ENCODE results near the gene LRRC8D. TPM values are rescaled to one million over a fixed set of nuclear protein-coding genes. Genes with fewer than 3 reads are reported as not detected.

LRRC8D gene
- polyA plus RNA-seq, 4 donors = 13.0 to 36.7 (median 20.2) TPM

DNA sequence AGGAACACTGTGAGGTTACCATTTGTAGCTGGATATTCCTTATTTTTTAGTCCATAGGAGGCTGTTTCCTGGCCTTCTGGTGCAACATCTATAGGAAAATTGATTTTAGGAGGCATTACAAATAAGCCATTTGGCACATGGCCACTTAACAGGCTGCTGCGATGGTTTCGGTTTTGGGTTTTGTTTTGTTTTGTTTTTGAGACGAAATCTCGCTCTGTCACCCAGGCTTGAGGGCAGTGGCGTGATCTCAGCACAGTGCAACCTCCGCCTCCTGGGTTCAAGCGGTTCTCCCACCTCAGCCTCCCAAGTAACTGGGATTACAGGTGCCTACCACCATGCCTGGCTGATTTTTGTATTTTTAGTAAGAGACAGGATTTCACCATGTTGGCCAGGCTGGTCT, 20.1 kb upstream of the LRRC8D start:
- no peaks in the 10 kb centered on the region for H3K4me1 ChIP-seq (ENCODE audit: control insufficient read depth in 3 of 3, insufficient read depth in 2 of 3, low read depth in 1 of 3, low read length in 2 of 3)
- WGBS, 3 donors = 61 to 74% (median 72%) methylated on average over 7 of the region's 7 CpGs
- no peaks in the 10 kb centered on the region for H3K9me3 ChIP-seq (ENCODE audit: control insufficient read depth in 2 of 2, insufficient read depth in 1 of 2, low read depth in 1 of 2, low read length in 1 of 2)
- FAIRE-seq = no peak
- H3K36me3 ChIP-seq (ENCODE audit: control insufficient read depth in 3 of 3, insufficient read depth in 2 of 3, low read depth in 1 of 3, low read length in 3 of 3) = no peaks in the 10 kb centered on the region
- no peak for DNase-seq
- no peak overlapping the region for H3K4me3 ChIP-seq (ENCODE audit: low read depth in 1 of 3, low read length in 3 of 3)
- no peak overlapping the region for H3K27ac ChIP-seq (ENCODE audit: low read depth in 1 of 3, low read length in 2 of 3)
- no peaks in the 10 kb centered on the region for H3K27me3 ChIP-seq (ENCODE audit: control insufficient read depth in 3 of 3, insufficient read depth in 3 of 3, low read length in 3 of 3)

DNA sequence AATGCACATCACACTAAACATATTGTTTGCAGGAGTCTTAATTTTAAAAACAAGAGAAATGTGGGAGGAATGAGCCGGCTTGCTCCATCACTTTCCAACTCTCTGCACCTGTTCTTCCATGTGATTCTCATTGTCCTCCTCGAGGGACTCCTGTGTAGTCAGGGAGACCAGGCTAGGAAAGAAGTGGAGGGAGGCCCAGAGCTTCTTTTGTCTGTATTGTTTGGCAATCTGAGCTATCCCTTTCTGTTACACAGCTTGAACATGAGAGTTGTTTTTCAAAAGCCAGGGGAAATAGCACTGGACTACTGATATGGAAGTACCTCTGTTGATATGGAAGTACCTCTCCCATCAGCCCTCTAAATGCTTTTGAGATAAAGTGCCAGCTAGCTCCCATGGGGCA, 18.8 kb upstream of the LRRC8D start:
- FAIRE-seq (no peak), DNase-seq (no peak)
- Histone ChIP-seq H3K27me3 (ENCODE audit: control insufficient read depth in 3 of 3, insufficient read depth in 3 of 3, low read length in 3 of 3) (no peaks in the 10 kb centered on the region), H3K9me3 (ENCODE audit: control insufficient read depth in 2 of 2, insufficient read depth in 1 of 2, low read depth in 1 of 2, low read length in 1 of 2) (no peaks in the 10 kb centered on the region), H3K36me3 (ENCODE audit: control insufficient read depth in 3 of 3, insufficient read depth in 2 of 3, low read depth in 1 of 3, low read length in 3 of 3) (no peaks in the 10 kb centered on the region), H3K4me3 (ENCODE audit: low read depth in 1 of 3, low read length in 3 of 3) (no peak overlapping the region), H3K4me1 (ENCODE audit: control insufficient read depth in 3 of 3, insufficient read depth in 2 of 3, low read depth in 1 of 3, low read length in 2 of 3) (no peaks in the 10 kb centered on the region), H3K27ac (ENCODE audit: low read depth in 1 of 3, low read length in 2 of 3) (no peak overlapping the region)
- 68 to 73% (median 73%) methylated on average over 2 of the region's 2 CpGs for WGBS, 3 donors

DNA sequence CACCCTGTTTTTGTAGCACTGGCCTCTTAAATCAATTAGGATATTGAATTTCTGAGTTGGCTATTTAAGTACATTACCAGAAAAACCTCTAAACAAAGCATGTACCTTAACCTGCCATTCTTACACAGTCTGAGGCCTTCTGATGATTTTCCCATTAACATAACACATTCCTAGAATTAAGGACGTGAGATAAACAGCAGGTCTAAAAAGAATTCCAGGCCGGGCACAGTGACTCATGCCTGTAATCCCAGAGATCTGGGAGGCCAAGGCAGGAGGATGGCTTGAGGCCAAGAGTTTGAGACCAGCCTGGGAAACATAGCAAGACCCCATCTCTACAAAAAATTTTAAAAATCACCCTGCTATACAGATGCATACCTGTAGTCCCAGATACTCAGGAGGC, 18.0 kb upstream of the LRRC8D start:
- Histone ChIP-seq H3K36me3 (ENCODE audit: control insufficient read depth in 3 of 3, insufficient read depth in 2 of 3, low read depth in 1 of 3, low read length in 3 of 3) (no peaks in the 10 kb centered on the region), H3K9me3 (ENCODE audit: control insufficient read depth in 2 of 2, insufficient read depth in 1 of 2, low read depth in 1 of 2, low read length in 1 of 2) (no peaks in the 10 kb centered on the region), H3K27me3 (ENCODE audit: control insufficient read depth in 3 of 3, insufficient read depth in 3 of 3, low read length in 3 of 3) (no peaks in the 10 kb centered on the region), H3K27ac (ENCODE audit: low read depth in 1 of 3, low read length in 2 of 3) (no peak overlapping the region), H3K4me3 (ENCODE audit: low read depth in 1 of 3, low read length in 3 of 3) (no peak overlapping the region), H3K4me1 (ENCODE audit: control insufficient read depth in 3 of 3, insufficient read depth in 2 of 3, low read depth in 1 of 3, low read length in 2 of 3) (no peaks in the 10 kb centered on the region)
- DNase-seq (no peak), FAIRE-seq (no peak)
- WGBS, 3 donors = 37 to 52% (median 46%) methylated on average over 2 of the region's 2 CpGs

DNA sequence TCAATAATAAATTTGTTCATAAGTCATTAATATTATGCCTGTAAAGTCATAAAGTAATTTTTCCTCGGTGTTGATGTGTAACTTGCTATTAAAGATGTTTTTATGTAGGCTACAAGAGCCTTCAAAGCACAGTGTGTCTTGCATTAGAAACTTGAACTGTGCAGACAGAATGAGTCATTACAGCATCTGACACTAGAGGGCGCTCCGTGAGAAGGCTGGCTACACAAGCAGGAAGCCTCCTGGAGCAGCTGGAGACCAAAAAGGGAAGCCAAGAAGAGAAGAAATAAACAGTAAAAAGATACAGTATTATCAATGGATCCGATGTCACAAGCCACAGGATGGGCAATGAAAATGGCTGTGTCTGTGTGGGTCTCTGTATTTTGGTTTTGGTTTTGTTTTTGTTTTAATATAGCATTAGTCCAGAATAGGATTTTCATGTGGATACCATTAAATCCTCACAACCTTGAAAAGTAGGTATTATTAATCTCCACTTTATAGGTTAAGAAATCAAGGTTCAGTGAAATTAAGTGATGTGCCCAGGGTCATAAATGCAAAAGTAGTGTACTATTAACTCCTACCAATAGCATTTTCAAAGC, 16.1 kb upstream of the LRRC8D start:
- 0% methylated on average over 4 of the region's 4 CpGs for WGBS, 3 donors
- H3K9me3 ChIP-seq (ENCODE audit: control insufficient read depth in 2 of 2, insufficient read depth in 1 of 2, low read depth in 1 of 2, low read length in 1 of 2) = no peaks in the 10 kb centered on the region
- no peak overlapping the region for H3K27ac ChIP-seq (ENCODE audit: low read depth in 1 of 3, low read length in 2 of 3)
- peak; percentile 84 to 90 for DNase-seq
- no peaks in the 10 kb centered on the region for H3K36me3 ChIP-seq (ENCODE audit: control insufficient read depth in 3 of 3, insufficient read depth in 2 of 3, low read depth in 1 of 3, low read length in 3 of 3)
- no peak overlapping the region for H3K4me3 ChIP-seq (ENCODE audit: low read depth in 1 of 3, low read length in 3 of 3)
- no peaks in the 10 kb centered on the region for H3K27me3 ChIP-seq (ENCODE audit: control insufficient read depth in 3 of 3, insufficient read depth in 3 of 3, low read length in 3 of 3)
- no peaks in the 10 kb centered on the region for H3K4me1 ChIP-seq (ENCODE audit: control insufficient read depth in 3 of 3, insufficient read depth in 2 of 3, low read depth in 1 of 3, low read length in 2 of 3)
- FAIRE-seq = peak; percentile 62

DNA sequence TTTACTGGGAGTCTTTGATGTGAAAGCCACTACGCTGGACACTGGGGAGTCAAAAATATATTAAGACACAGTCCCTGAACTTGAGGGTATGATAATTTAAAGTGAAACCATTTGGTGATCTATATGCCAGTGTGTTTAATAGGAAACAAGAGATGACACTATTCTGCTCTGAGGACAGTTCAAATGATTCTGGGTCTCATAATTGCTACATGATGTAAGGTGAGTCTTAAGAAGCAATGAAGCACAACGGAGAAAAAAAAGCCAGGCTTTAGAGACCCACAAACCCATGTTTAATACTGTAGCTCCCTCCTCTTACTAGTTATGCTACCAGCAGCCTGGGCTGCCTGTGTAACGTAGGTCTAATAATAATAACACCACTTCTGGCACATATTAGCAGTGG, 14.2 kb upstream of the LRRC8D start:
- H3K4me1 ChIP-seq (ENCODE audit: control insufficient read depth in 3 of 3, insufficient read depth in 2 of 3, low read depth in 1 of 3, low read length in 2 of 3) = no peaks in the 10 kb centered on the region
- no peak for FAIRE-seq
- WGBS, 3 donors = 81 to 91% (median 88%) methylated on average over 3 of the region's 3 CpGs
- no peaks in the 10 kb centered on the region for H3K36me3 ChIP-seq (ENCODE audit: control insufficient read depth in 3 of 3, insufficient read depth in 2 of 3, low read depth in 1 of 3, low read length in 3 of 3)
- no peaks in the 10 kb centered on the region for H3K9me3 ChIP-seq (ENCODE audit: control insufficient read depth in 2 of 2, insufficient read depth in 1 of 2, low read depth in 1 of 2, low read length in 1 of 2)
- H3K27me3 ChIP-seq (ENCODE audit: control insufficient read depth in 3 of 3, insufficient read depth in 3 of 3, low read length in 3 of 3) = no peaks in the 10 kb centered on the region
- H3K4me3 ChIP-seq (ENCODE audit: low read depth in 1 of 3, low read length in 3 of 3) = no peak overlapping the region
- H3K27ac ChIP-seq (ENCODE audit: low read depth in 1 of 3, low read length in 2 of 3) = no peak overlapping the region
- DNase-seq = no peak

DNA sequence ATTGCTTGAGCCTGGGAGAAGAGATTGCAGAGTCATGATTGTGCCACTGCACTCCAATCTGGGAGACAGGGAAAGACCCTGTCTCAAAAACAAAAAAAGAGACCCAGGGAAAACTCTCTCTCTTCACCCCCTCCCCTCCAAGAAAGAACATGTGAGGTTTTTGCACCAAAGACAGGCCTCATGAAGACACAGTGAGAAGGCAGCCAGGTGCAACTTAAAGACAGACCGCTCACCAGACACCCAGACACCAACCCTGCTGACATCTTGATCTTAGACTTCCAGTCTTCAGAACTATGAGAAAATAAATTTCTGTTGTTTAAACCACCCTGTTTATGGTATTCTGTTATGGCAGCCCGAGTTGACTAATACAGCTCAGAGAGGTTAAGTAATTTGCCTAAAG, 13.3 kb upstream of the LRRC8D start:
- no peaks in the 10 kb centered on the region for H3K9me3 ChIP-seq (ENCODE audit: control insufficient read depth in 2 of 2, insufficient read depth in 1 of 2, low read depth in 1 of 2, low read length in 1 of 2)
- H3K36me3 ChIP-seq (ENCODE audit: control insufficient read depth in 3 of 3, insufficient read depth in 2 of 3, low read depth in 1 of 3, low read length in 3 of 3) = no peaks in the 10 kb centered on the region
- 86 to 90% (median 88%) methylated on average over 2 of the region's 2 CpGs for WGBS, 3 donors
- no peak for FAIRE-seq
- no peak overlapping the region for H3K27ac ChIP-seq (ENCODE audit: low read depth in 1 of 3, low read length in 2 of 3)
- no peaks in the 10 kb centered on the region for H3K27me3 ChIP-seq (ENCODE audit: control insufficient read depth in 3 of 3, insufficient read depth in 3 of 3, low read length in 3 of 3)
- H3K4me1 ChIP-seq (ENCODE audit: control insufficient read depth in 3 of 3, insufficient read depth in 2 of 3, low read depth in 1 of 3, low read length in 2 of 3) = no peaks in the 10 kb centered on the region
- DNase-seq = no peak
- no peak overlapping the region for H3K4me3 ChIP-seq (ENCODE audit: low read depth in 1 of 3, low read length in 3 of 3)

DNA sequence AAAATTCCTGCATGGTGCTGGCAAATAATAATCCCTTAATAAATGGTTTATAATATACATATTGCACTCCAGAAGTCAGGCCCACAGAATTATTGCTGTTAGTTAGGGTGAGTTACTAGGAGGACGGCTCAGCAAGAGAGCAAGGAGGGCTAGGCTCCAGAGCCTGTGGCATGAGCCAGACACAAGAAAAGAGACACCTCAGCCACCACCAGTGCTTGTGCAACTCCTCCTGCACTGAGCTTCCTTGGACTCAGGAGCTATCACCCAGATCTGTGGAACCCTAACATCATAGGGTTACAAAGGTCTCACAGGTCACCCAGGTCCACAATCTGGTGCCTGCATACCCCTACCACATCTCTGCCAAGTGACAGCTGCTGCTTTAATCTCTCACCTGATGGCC, 12.8 kb upstream of the LRRC8D start:
- 75 to 89% (median 86%) methylated on average over 1 of the region's 1 CpG for WGBS, 3 donors
- FAIRE-seq (no peak), DNase-seq (no peak)
- H3K36me3 ChIP-seq (ENCODE audit: control insufficient read depth in 3 of 3, insufficient read depth in 2 of 3, low read depth in 1 of 3, low read length in 3 of 3) = no peaks in the 10 kb centered on the region
- no peaks in the 10 kb centered on the region for H3K4me1 ChIP-seq (ENCODE audit: control insufficient read depth in 3 of 3, insufficient read depth in 2 of 3, low read depth in 1 of 3, low read length in 2 of 3)
- no peaks in the 10 kb centered on the region for H3K9me3 ChIP-seq (ENCODE audit: control insufficient read depth in 2 of 2, insufficient read depth in 1 of 2, low read depth in 1 of 2, low read length in 1 of 2)
- no peaks in the 10 kb centered on the region for H3K27me3 ChIP-seq (ENCODE audit: control insufficient read depth in 3 of 3, insufficient read depth in 3 of 3, low read length in 3 of 3)
- no peak overlapping the region for H3K4me3 ChIP-seq (ENCODE audit: low read depth in 1 of 3, low read length in 3 of 3)
- H3K27ac ChIP-seq (ENCODE audit: low read depth in 1 of 3, low read length in 2 of 3) = no peak overlapping the region

DNA sequence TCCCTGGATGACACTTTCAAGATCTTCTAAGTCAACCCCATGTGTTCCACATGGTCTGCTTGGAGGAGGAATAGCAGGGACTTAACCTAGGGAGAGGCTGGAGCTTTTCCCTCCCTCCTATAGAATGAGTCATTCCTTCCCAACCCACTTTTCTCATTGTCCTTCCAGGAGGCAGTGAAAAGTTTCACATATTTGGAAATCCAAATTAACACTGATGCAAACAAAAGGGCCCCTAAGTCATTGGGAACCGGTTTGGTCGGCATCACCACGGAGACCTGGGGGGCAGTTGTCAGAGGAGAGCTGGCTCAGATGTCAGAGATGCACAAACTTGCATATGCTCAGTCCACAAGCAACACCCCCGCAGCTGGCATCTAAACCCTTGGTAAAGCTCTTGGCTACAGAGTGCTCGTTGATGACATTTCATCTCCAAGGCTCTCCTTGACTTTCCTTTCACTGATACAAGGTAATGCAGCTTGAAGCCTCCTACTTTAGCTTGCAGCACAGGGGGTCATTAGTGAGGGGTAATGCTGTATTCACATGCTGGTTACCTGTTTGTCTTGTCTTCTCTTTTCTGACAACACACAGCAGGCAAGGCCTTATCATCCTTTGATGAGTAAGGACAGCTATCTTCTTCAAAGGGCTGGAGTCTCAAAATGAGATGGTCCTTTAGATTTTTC, 12.3 kb upstream of the LRRC8D start:
- H3K4me1 ChIP-seq (ENCODE audit: control insufficient read depth in 3 of 3, insufficient read depth in 2 of 3, low read depth in 1 of 3, low read length in 2 of 3) = no peaks in the 10 kb centered on the region
- H3K36me3 ChIP-seq (ENCODE audit: control insufficient read depth in 3 of 3, insufficient read depth in 2 of 3, low read depth in 1 of 3, low read length in 3 of 3) = no peaks in the 10 kb centered on the region
- H3K9me3 ChIP-seq (ENCODE audit: control insufficient read depth in 2 of 2, insufficient read depth in 1 of 2, low read depth in 1 of 2, low read length in 1 of 2) = no peaks in the 10 kb centered on the region
- H3K27ac ChIP-seq (ENCODE audit: low read depth in 1 of 3, low read length in 2 of 3) = no peak overlapping the region
- FAIRE-seq (no peak), DNase-seq (no peak)
- no peaks in the 10 kb centered on the region for H3K27me3 ChIP-seq (ENCODE audit: control insufficient read depth in 3 of 3, insufficient read depth in 3 of 3, low read length in 3 of 3)
- 67 to 82% (median 71%) methylated on average over 5 of the region's 5 CpGs for WGBS, 3 donors
- H3K4me3 ChIP-seq (ENCODE audit: low read depth in 1 of 3, low read length in 3 of 3) = no peak overlapping the region

DNA sequence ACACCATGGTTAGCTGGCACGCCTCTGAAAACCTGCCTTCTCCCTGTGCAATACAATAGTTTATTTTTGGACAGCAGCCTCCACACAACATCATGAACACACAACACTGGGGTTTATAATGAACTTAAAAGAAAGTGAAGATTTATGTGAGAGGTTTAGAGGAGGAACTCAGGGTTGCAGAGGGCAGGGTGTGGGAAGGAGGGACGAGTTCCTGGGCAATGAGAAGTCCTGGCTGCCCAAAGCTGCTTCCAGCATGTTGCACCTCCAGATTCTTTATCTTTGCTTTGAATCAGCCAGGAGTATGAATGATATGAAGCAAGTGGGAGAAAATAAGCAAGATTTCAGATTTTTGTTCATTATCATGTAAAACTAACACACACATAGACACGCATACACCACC, 11.3 kb upstream of the LRRC8D start:
- no peaks in the 10 kb centered on the region for H3K36me3 ChIP-seq (ENCODE audit: control insufficient read depth in 3 of 3, insufficient read depth in 2 of 3, low read depth in 1 of 3, low read length in 3 of 3)
- H3K9me3 ChIP-seq (ENCODE audit: control insufficient read depth in 2 of 2, insufficient read depth in 1 of 2, low read depth in 1 of 2, low read length in 1 of 2) = no peaks in the 10 kb centered on the region
- 87 to 93% (median 91%) methylated on average over 3 of the region's 3 CpGs for WGBS, 3 donors
- no peak for DNase-seq
- FAIRE-seq = no peak
- no peak overlapping the region for H3K27ac ChIP-seq (ENCODE audit: low read depth in 1 of 3, low read length in 2 of 3)
- no peaks in the 10 kb centered on the region for H3K27me3 ChIP-seq (ENCODE audit: control insufficient read depth in 3 of 3, insufficient read depth in 3 of 3, low read length in 3 of 3)
- H3K4me1 ChIP-seq (ENCODE audit: control insufficient read depth in 3 of 3, insufficient read depth in 2 of 3, low read depth in 1 of 3, low read length in 2 of 3) = no peaks in the 10 kb centered on the region
- no peak overlapping the region for H3K4me3 ChIP-seq (ENCODE audit: low read depth in 1 of 3, low read length in 3 of 3)
